K562 (cell line): Measurements from ENCODE around the gene DNAI1. TPM values are rescaled to one million over a fixed set of nuclear protein-coding genes. Genes with fewer than 3 reads are reported as not detected.

Source experiments
- ATF2 ChIP-seq: sonication (generic); formaldehyde crosslinking; IDR thresholded peaks from 2 replicates; pipeline ENCODE4 v1.8.1; 2022; ENCODE audit warnings: missing genetic modification reagents
- DDX20 ChIP-seq: fragments of 450-650 bp; IDR thresholded peaks from 2 replicates; pipeline ENCODE4 v1.6.1; 2016; ENCODE audit warnings: missing genetic modification characterization, low read depth, mild to moderate bottlenecking, missing compliant biosample characterization, moderate library complexity
- MTF1 ChIP-seq: fragments of 250-450 bp; sonication (Bioruptor Pico); IDR thresholded peaks from 2 replicates; pipeline ENCODE4 v1.9.0; 2021; ENCODE audit warnings: moderate library complexity, mild to moderate bottlenecking, inconsistent platforms, borderline replicate concordance
- RUNX1 ChIP-seq: sonication (generic); IDR thresholded peaks from 2 replicates; pipeline ENCODE4 v1.6.1; 2016; ENCODE audit warnings: antibody characterized with exemption, low read depth
- TEAD4 ChIP-seq, 2 experiments: sonication (generic) in 1 of 2; formaldehyde crosslinking in 1 of 2; IDR thresholded peaks; 2 replicates each; pipeline versions ENCODE4 v1.6.1 to v1.8.0; 2012 to 2022; ENCODE audit warnings: borderline replicate concordance in 1 of 2, inconsistent platforms in 1 of 2, low read length in 1 of 2, mild to moderate bottlenecking in 1 of 2, missing genetic modification reagents in 1 of 2
- U2AF1 ChIP-seq: fragments of 200-400 bp; formaldehyde crosslinking; optimal IDR thresholded peaks from 2 replicates; pipeline ENCODE3; 2017; ENCODE audit warnings: mild to moderate bottlenecking, low read depth, low read length, moderate library complexity
- ZFP36 ChIP-seq: fragments of 150-350 bp; IDR thresholded peaks from 2 replicates; pipeline ENCODE4 v1.6.1; 2018; ENCODE audit warnings: low read length, low read depth; ENCODE audit not compliant: partially characterized antibody
- ZNF263 ChIP-seq: sonication (generic); formaldehyde crosslinking; IDR thresholded peaks from 2 replicates; pipeline ENCODE4 v1.8.0; 2022; ENCODE audit warnings: mild to moderate bottlenecking, missing genetic modification reagents, borderline replicate concordance
- ZNF407 ChIP-seq: fragments of 450-650 bp; IDR thresholded peaks from 2 replicates; pipeline ENCODE4 v1.6.1; 2016; ENCODE audit warnings: low read depth
- ZNF707 ChIP-seq: fragments of 250-450 bp; sonication (Bioruptor Pico); conservative IDR thresholded peaks from 2 replicates; pipeline ENCODE4 v1.8.0; 2022; ENCODE audit warnings: inconsistent platforms, mild to moderate bottlenecking, moderate library complexity
- polyA plus RNA-seq, 8 experiments: library from polyadenylated mRNA; depleted of rRNA in 4 of 8; stranded (reverse) in 5 of 8; unstranded in 3 of 8; fragments of >200 nt; fragmentation: Nextera tagmentation in 2 of 8; fragmentation: Illumina TruSeq in 1 of 8; extraction: Ambion mirVana in 2 of 8; extraction: Trizol in 1 of 8; gene quantifications; 2 replicates each; pipeline versions ENCODE4 v1.2.1 to v1.2.3, GENCODE V29; 2011 to 2014; ENCODE audit warnings: inconsistent platforms in 1 of 8, missing spikeins in 1 of 8
- total RNA-seq, 7 experiments: library from RNA; depleted of rRNA in 6 of 7; stranded (reverse); fragments of >200 nt in 6 of 7; fragmentation: Illumina TruSeq in 2 of 7; extraction: Trizol in 2 of 7; gene quantifications; 2 replicates each; pipeline versions ENCODE4 v1.2.1 to v1.2.3, GENCODE V29; 2011 to 2021; ENCODE audit warnings: low replicate concordance in 1 of 7
- TF ChIP-seq, protein P1 (sequence below), 2 experiments: fragments of 450-650 bp in 1 of 2; sonication (generic) in 1 of 2; formaldehyde crosslinking in 1 of 2; IDR thresholded peaks in 1 of 2; conservative IDR thresholded peaks in 1 of 2; 2 replicates each; pipeline versions ENCODE4 v1.6.1 to v1.8.1; 2016 to 2023; ENCODE audit warnings: mild to moderate bottlenecking in 2 of 2, moderate library complexity in 2 of 2, inconsistent platforms in 1 of 2, missing genetic modification reagents in 1 of 2
- TF ChIP-seq, protein P2 (sequence below): sonication (generic); formaldehyde crosslinking; IDR thresholded peaks from 2 replicates; pipeline ENCODE4 v1.9.0; 2022; ENCODE audit warnings: mild to moderate bottlenecking, missing genetic modification reagents

DNAI1 gene
- total and polyA plus RNA-seq, 9 of the 15 experiments (the other 6 are each of a cell fraction or from before 2014, with no cell fraction given), result 0.01 to 0.17 (median 0.04) TPM; not detected in 6

GRCh38 chr9:34457266-34458012 lies 1.2 kb upstream of the DNAI1 start (continued):
- TF ChIP-seq ZNF407, result no peak
- TF ChIP-seq ZNF263 (CRISPR knock-in tag), result no peak
- TF ChIP-seq DDX20, result no peak
- TF ChIP-seq MTF1 (CRISPR knock-in tag), result no peak
- TF ChIP-seq ZNF707, result no peak
- peak; percentile 83; the same call in 1 of the 2 replicates for TF ChIP-seq ATF2 (CRISPR knock-in tag)
- no peak for TF ChIP-seq RUNX1
- TF ChIP-seq TEAD4 (IDR thresholded peaks at IDR 0.05; ENCODE audit: low read length), result no peak
- TF ChIP-seq TEAD4 (CRISPR knock-in tag; IDR thresholded peaks at IDR 0.05; ENCODE audit: borderline replicate concordance), result no peak
- TF ChIP-seq U2AF1, result no peak
- TF ChIP-seq, protein P1, sequence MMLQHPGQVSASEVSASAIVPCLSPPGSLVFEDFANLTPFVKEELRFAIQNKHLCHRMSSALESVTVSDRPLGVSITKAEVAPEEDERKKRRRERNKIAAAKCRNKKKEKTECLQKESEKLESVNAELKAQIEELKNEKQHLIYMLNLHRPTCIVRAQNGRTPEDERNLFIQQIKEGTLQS (IDR thresholded peaks at IDR 0.05), result peak; percentile 83
- TF ChIP-seq, protein P1 (CRISPR knock-in tag; conservative IDR thresholded peaks at IDR 0.05), result no peak
- TF ChIP-seq, protein P2, sequence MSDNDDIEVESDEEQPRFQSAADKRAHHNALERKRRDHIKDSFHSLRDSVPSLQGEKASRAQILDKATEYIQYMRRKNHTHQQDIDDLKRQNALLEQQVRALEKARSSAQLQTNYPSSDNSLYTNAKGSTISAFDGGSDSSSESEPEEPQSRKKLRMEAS, result no peak
- TF ChIP-seq ZFP36, result no peak
